Muscle of leg (tissue), 11 donors: ENCODE measurements around the gene GALNT6. TPM values are rescaled to one million over a fixed set of nuclear protein-coding genes. Genes with fewer than 3 reads are reported as not detected.

Experiments
- DNase-seq: peaks from one replicate; pipeline ENCODE4 v3.0.0; 2013
- H3K27ac ChIP-seq: one replicate; pipeline ENCODE4 v1.5.1; 2013; ENCODE audit warnings: mild to moderate bottlenecking, low read length, control low read depth
- H3K27me3 ChIP-seq: one replicate; pipeline ENCODE4 v1.6.1; 2013; ENCODE audit warnings: low read length; ENCODE audit not compliant: control insufficient read depth, insufficient read depth
- H3K36me3 ChIP-seq: one replicate; pipeline ENCODE4 v1.6.1; 2013; ENCODE audit warnings: low read length; ENCODE audit not compliant: control insufficient read depth, insufficient read depth
- H3K4me1 ChIP-seq: one replicate; pipeline ENCODE4 v1.6.1; 2013; ENCODE audit warnings: low read length; ENCODE audit not compliant: control insufficient read depth, insufficient read depth
- H3K4me3 ChIP-seq: one replicate; pipeline ENCODE4 v1.5.1; 2013; ENCODE audit warnings: low read length, control low read depth
- H3K9me3 ChIP-seq: replicated peaks from 2 replicates; pipeline ENCODE4 v1.6.1; 2013; ENCODE audit warnings: low read depth, low read length; ENCODE audit not compliant: control insufficient read depth
- WGBS: methylation state at CpG from one replicate; pipeline ENCODE4 v1.1.5; 2013; ENCODE audit warnings: missing lambda C conversion rate; ENCODE audit not compliant: insufficient coverage; 5-methylcytosine and 5-hydroxymethylcytosine counted together
- polyA plus RNA-seq, 8 donors: library from polyadenylated mRNA; unstranded; fragments of 120-200 nt; gene quantifications; one replicate each; pipeline versions ENCODE4 v1.2.1 to v1.2.3, GENCODE V29; 2013; ENCODE audit warnings: inconsistent platforms in 1 of 8, low replicate concordance in 1 of 8; ENCODE audit not compliant: insufficient read length in 8 of 8, insufficient read depth in 1 of 8
- total RNA-seq: library from RNA; stranded (reverse); fragments of 120-200 nt; gene quantifications from one replicate; pipeline ENCODE4 v1.2.4, GENCODE V29; 2013

Gene GALNT6
- total and polyA plus RNA-seq, 9 donors, result 0.32 to 1.1 (median 0.50) TPM

GRCh38 chr12:51371295-51371953 is 19.8 kb downstream of the GALNT6 start:
- H3K27me3 ChIP-seq, result no peaks in the 10 kb centered on the region
- no peak overlapping the region for H3K4me3 ChIP-seq
- 39% methylated on average over 3 of the region's 8 CpGs for WGBS
- peak; percentile 29 for DNase-seq
- no peaks in the 10 kb centered on the region for H3K9me3 ChIP-seq
- no peaks in the 10 kb centered on the region for H3K36me3 ChIP-seq
- no peak overlapping the region for H3K27ac ChIP-seq
- peaks cover 2% of the 10 kb centered on the region for H3K4me1 ChIP-seq

GRCh38 chr12:51370667-51371066 is 20.5 kb downstream of the GALNT6 start:
- Histone ChIP-seq H3K4me1 (peaks cover 2% of the 10 kb centered on the region), H3K36me3 (no peaks in the 10 kb centered on the region), H3K27ac (no peak overlapping the region), H3K4me3 (no peak overlapping the region), H3K27me3 (no peaks in the 10 kb centered on the region), H3K9me3 (no peaks in the 10 kb centered on the region)
- WGBS, result 80% methylated on average over 1 of the region's 9 CpGs
- DNase-seq, result no peak

- H3K9me3 ChIP-seq, result no peaks in the 10 kb centered on the region
- H3K4me3 ChIP-seq, result no peak overlapping the region
- WGBS, result 70% methylated on average over 2 of the region's 4 CpGs
- H3K27me3 ChIP-seq, result no peaks in the 10 kb centered on the region
- no peaks in the 10 kb centered on the region for H3K36me3 ChIP-seq
- H3K4me1 ChIP-seq, result peaks cover 2% of the 10 kb centered on the region
- DNase-seq, result no peak
- H3K27ac ChIP-seq, result no peak overlapping the region
Observed at GRCh38 chr12:51369581-51369980, 21.6 kb downstream of the GALNT6 start.

- H3K9me3 ChIP-seq, result no peaks in the 10 kb centered on the region
- no peak overlapping the region for H3K27ac ChIP-seq
- peaks cover 2% of the 10 kb centered on the region for H3K4me1 ChIP-seq
- 69% methylated on average over 8 of the region's 17 CpGs for WGBS
- H3K27me3 ChIP-seq, result no peaks in the 10 kb centered on the region
- DNase-seq, result peak; percentile 62
- H3K4me3 ChIP-seq, result no peak overlapping the region
- no peaks in the 10 kb centered on the region for H3K36me3 ChIP-seq
Observed at GRCh38 chr12:51368640-51369517, 22.3 kb downstream of the GALNT6 start.

- H3K9me3 ChIP-seq, result no peaks in the 10 kb centered on the region
- H3K4me3 ChIP-seq, result no peak overlapping the region
- no peaks in the 10 kb centered on the region for H3K36me3 ChIP-seq
- no peak for DNase-seq
- 93% methylated on average over 10 of the region's 10 CpGs for WGBS
- no peaks in the 10 kb centered on the region for H3K4me1 ChIP-seq
- no peaks in the 10 kb centered on the region for H3K27me3 ChIP-seq
- H3K27ac ChIP-seq, result no peak overlapping the region
Observed at GRCh38 chr12:51365276-51365675, 25.9 kb downstream of the GALNT6 start.

GRCh38 chr12:51364001-51364400 is 27.2 kb downstream of the GALNT6 start:
- 82% methylated on average over 11 of the region's 11 CpGs for WGBS
- no peaks in the 10 kb centered on the region for H3K36me3 ChIP-seq

GRCh38 chr12:51362747-51363342 is 28.4 kb downstream of the GALNT6 start:
- Histone ChIP-seq H3K27ac (no peak overlapping the region), H3K36me3 (no peaks in the 10 kb centered on the region), H3K4me3 (no peak overlapping the region), H3K27me3 (no peaks in the 10 kb centered on the region), H3K4me1 (no peaks in the 10 kb centered on the region), H3K9me3 (no peaks in the 10 kb centered on the region)
- no peak for DNase-seq
- WGBS, result 65% methylated on average over 2 of the region's 2 CpGs

More at GRCh38 chr12:51364001-51364400, 27.2 kb downstream of the GALNT6 start:
- no peak overlapping the region for H3K27ac ChIP-seq
- no peaks in the 10 kb centered on the region for H3K9me3 ChIP-seq
- no peak overlapping the region for H3K4me3 ChIP-seq
- no peaks in the 10 kb centered on the region for H3K27me3 ChIP-seq
- no peaks in the 10 kb centered on the region for H3K4me1 ChIP-seq
- DNase-seq, result no peak

GRCh38 chr12:51362307-51362706 is 28.9 kb downstream of the GALNT6 start:
- H3K27ac ChIP-seq, result no peak overlapping the region
- 93% methylated on average over 3 of the region's 6 CpGs for WGBS
- no peak for DNase-seq
- no peaks in the 10 kb centered on the region for H3K9me3 ChIP-seq
- no peaks in the 10 kb centered on the region for H3K4me1 ChIP-seq
- peaks cover 2% of the 10 kb centered on the region for H3K27me3 ChIP-seq
- no peaks in the 10 kb centered on the region for H3K36me3 ChIP-seq
- H3K4me3 ChIP-seq, result no peak overlapping the region

GRCh38 chr12:51361161-51362016 is 29.8 kb downstream of the GALNT6 start:
- Histone ChIP-seq H3K9me3 (no peaks in the 10 kb centered on the region), H3K4me3 (no peak overlapping the region), H3K27ac (no peak overlapping the region), H3K4me1 (no peaks in the 10 kb centered on the region), H3K27me3 (peaks cover 2% of the 10 kb centered on the region), H3K36me3 (no peaks in the 10 kb centered on the region)
- 91% methylated on average over 7 of the region's 8 CpGs for WGBS
- DNase-seq, result no peak
